22Rv1 (cell line): ENCODE measurements around the gene DOCK7.

Experiments used
- CTCF ChIP-seq: fragments of 450-650 bp; IDR thresholded peaks from 2 replicates; pipeline ENCODE4 v1.5.1; 2017; ENCODE audit warnings: mild to moderate bottlenecking
- ZFX ChIP-seq: fragments of 450-650 bp; IDR thresholded peaks from 2 replicates; pipeline ENCODE4 v1.6.1; 2017; ENCODE audit warnings: antibody characterized with exemption, borderline replicate concordance

GRCh38 chr1:62528015-62528414, 160.2 kb downstream of the DOCK7 start:
- TF ChIP-seq CTCF (no peak), ZFX (no peak)
